SK-N-SH (cell line): ENCODE results near the gene ADIPOR2. TPM values are rescaled to one million over a fixed set of nuclear protein-coding genes. Genes with fewer than 3 reads are reported as not detected.

Experiments used
- CTCF ChIA-PET: fragments of 300-600, 350-600 bp; formaldehyde crosslinking; extraction: SDS; loops from one replicate; lab custom pipeline; 2021; lab: Yijun Ruan, JAX
- POLR2A ChIA-PET: fragments of 350-600 bp; sonication (Branson Sonifier 250); formaldehyde crosslinking; extraction: SDS; loops from one replicate; lab custom pipeline; 2020; ENCODE audit warnings: antibody characterized with exemption, inconsistent platforms; lab: Yijun Ruan, JAX
- DNase-seq: peaks from one replicate; pipeline ENCODE4 v3.0.0; 2012
- H2AFZ ChIP-seq: fragments of 200-600 bp; sonication (generic); 2 replicates; pipeline ENCODE4 v1.8.1; 2016; ENCODE audit warnings: antibody characterized with exemption, mild to moderate bottlenecking, low read depth
- H3F3A ChIP-seq: fragments of 200-600 bp; sonication (generic); replicated peaks from 2 replicates; pipeline ENCODE3; 2016; ENCODE audit warnings: antibody characterized with exemption, mild to moderate bottlenecking; ENCODE audit not compliant: insufficient read depth
- H3K27ac ChIP-seq, 2 experiments: fragments of 200-500 bp in 1 of 2; fragments of 200-600 bp in 1 of 2; sonication (Bioruptor generic) in 1 of 2; sonication (generic), shearing (Covaris generic) in 1 of 2; 2 replicates each; pipeline versions ENCODE4 v1.5.1 to v1.6.1; 2014 to 2016; ENCODE audit warnings: low read depth in 2 of 2, inconsistent platforms in 1 of 2, low read length in 1 of 2, mild to moderate bottlenecking in 1 of 2, mixed read lengths in 1 of 2
- H3K27me3 ChIP-seq: fragments of 200-600 bp; sonication (generic), shearing (Covaris generic); 2 replicates; pipeline ENCODE4 v1.6.1; 2016; ENCODE audit warnings: mixed run types; ENCODE audit not compliant: insufficient read depth
- H3K36me3 ChIP-seq, 2 experiments: fragments of 200-500 bp in 1 of 2; fragments of 200-600 bp in 1 of 2; sonication (Bioruptor generic) in 1 of 2; sonication (generic) in 1 of 2; replicated peaks in 1 of 2; 2 replicates each; pipeline versions ENCODE3 to v1.5.1; 2014 to 2016; ENCODE audit warnings: low read length in 1 of 2, mild to moderate bottlenecking in 1 of 2; ENCODE audit not compliant: insufficient read depth in 2 of 2, control insufficient read depth in 1 of 2
- H3K4me1 ChIP-seq, 2 experiments: fragments of 200-500 bp in 1 of 2; fragments of 200-600 bp in 1 of 2; sonication (Bioruptor generic) in 1 of 2; sonication (generic), shearing (Covaris generic) in 1 of 2; 2 replicates each; pipeline versions ENCODE4 v1.5.1 to v1.6.1; 2014 to 2016; ENCODE audit warnings: low read depth in 1 of 2, low read length in 1 of 2, mixed run types in 1 of 2; ENCODE audit not compliant: insufficient read depth in 2 of 2, control insufficient read depth in 1 of 2
- H3K4me2 ChIP-seq: fragments of 200-600 bp; sonication (generic), shearing (Covaris generic); 2 replicates; pipeline ENCODE4 v1.6.1; 2017; ENCODE audit warnings: mixed run types
- H3K4me3 ChIP-seq, 2 experiments: fragments of 200-500 bp in 1 of 2; fragments of 200-600 bp in 1 of 2; sonication (Bioruptor generic) in 1 of 2; sonication (generic), shearing (Covaris generic) in 1 of 2; 2 replicates each; pipeline versions ENCODE4 v1.5.1 to v1.8.1; 2014 to 2016; ENCODE audit warnings: low read depth in 2 of 2, inconsistent platforms in 1 of 2, low read length in 1 of 2, mild to moderate bottlenecking in 1 of 2, mixed read lengths in 1 of 2, moderate library complexity in 1 of 2
- H3K79me2 ChIP-seq: fragments of 200-600 bp; sonication (generic); 2 replicates; pipeline ENCODE4 v1.8.1; 2017; ENCODE audit warnings: mild to moderate bottlenecking; ENCODE audit not compliant: insufficient read depth
- H3K9ac ChIP-seq: fragments of 200-600 bp; sonication (generic); 2 replicates; pipeline ENCODE4 v1.6.1; 2017; ENCODE audit warnings: mixed run types
- H3K9me2 ChIP-seq: fragments of 200-600 bp; sonication (generic); 2 replicates; pipeline ENCODE4 v1.6.1; 2017; ENCODE audit warnings: mixed run types
- H3K9me3 ChIP-seq: fragments of 200-600 bp; sonication (generic); 2 replicates; pipeline ENCODE4 v1.6.1; 2017; ENCODE audit warnings: mixed run types, mild to moderate bottlenecking, moderate library complexity
- H4K20me1 ChIP-seq: fragments of 200-600 bp; sonication (generic); 2 replicates; pipeline ENCODE4 v1.6.1; 2017; ENCODE audit warnings: mild to moderate bottlenecking, mixed run types; ENCODE audit not compliant: insufficient read depth
- MAX ChIP-seq: IDR thresholded peaks from 2 replicates; pipeline ENCODE4 v1.4.0; 2012; ENCODE audit warnings: low read depth
- MXI1 ChIP-seq: IDR thresholded peaks from 2 replicates; pipeline ENCODE4 v1.6.1; 2012; ENCODE audit warnings: mild to moderate bottlenecking, low read depth, low read length, improper control_type of control experiment
- NFIC ChIP-seq: IDR thresholded peaks from 2 replicates; pipeline ENCODE4 v1.4.0; 2012; ENCODE audit warnings: borderline replicate concordance
- POLR2AphosphoS5 ChIP-seq: IDR thresholded peaks from 2 replicates; pipeline ENCODE4 v1.6.1; 2012; ENCODE audit warnings: low read depth, low read length
- USF2 ChIP-seq: fragments of 150-350 bp; IDR thresholded peaks from 2 replicates; pipeline ENCODE4 v1.6.1; 2017; ENCODE audit warnings: antibody characterized with exemption, low read length, low read depth, borderline replicate concordance
- YY1 ChIP-seq: IDR thresholded peaks from 2 replicates; pipeline ENCODE4 v1.4.0; 2012; ENCODE audit warnings: low read depth, mild to moderate bottlenecking
- WGBS: methylation state at CpG from one replicate; pipeline ENCODE4 v1.1.6; 2017; ENCODE audit warnings: low lambda C conversion rate; 5-methylcytosine and 5-hydroxymethylcytosine counted together
- polyA plus RNA-seq, 3 experiments: library from polyadenylated mRNA; depleted of rRNA; stranded (reverse); fragments of >200 nt; gene quantifications; 2 replicates each; pipeline ENCODE4 v1.2.3, GENCODE V29; 2012
- TF ChIP-seq, protein P1 (sequence below): IDR thresholded peaks from 2 replicates; pipeline ENCODE4; 2012

Gene ADIPOR2
- polyA plus RNA-seq, 1 of the 3 experiments (the other 2 are of a cell fraction) = 17.1 TPM

DNA sequence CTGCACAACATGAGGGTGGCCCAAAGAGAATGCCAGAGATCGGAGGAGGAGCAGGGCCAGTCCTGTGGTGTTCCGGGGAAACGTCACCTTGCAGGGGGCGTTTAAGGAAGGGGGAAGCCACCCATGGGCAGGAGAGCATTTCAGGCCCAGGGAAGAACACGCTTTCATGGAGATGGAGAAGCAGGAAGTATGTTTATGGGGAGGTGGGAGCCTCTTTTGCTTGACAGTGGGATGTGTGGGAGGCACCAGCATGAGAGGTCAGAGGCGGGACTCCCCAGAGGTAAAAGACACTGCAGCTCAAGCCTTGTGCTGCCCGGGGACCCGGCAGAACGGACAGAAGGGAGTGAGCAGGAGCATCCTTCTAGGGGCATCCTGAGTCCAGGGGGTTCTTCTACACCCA, 128.2 kb downstream of the ADIPOR2 start:
- H3K27me3 ChIP-seq = peaks cover 26% of the 10 kb centered on the region; the same call in 1 of the 2 replicates
- no peak overlapping the region for H3K4me2 ChIP-seq
- no peak overlapping the region for H3K4me3 ChIP-seq
- TF ChIP-seq, protein P1, sequence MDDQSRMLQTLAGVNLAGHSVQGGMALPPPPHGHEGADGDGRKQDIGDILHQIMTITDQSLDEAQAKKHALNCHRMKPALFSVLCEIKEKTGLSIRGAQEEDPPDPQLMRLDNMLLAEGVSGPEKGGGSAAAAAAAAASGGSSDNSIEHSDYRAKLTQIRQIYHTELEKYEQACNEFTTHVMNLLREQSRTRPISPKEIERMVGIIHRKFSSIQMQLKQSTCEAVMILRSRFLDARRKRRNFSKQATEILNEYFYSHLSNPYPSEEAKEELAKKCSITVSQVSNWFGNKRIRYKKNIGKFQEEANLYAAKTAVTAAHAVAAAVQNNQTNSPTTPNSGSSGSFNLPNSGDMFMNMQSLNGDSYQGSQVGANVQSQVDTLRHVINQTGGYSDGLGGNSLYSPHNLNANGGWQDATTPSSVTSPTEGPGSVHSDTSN = no peak
- no peak for TF ChIP-seq NFIC
- no peaks in the 10 kb centered on the region for H3K9me3 ChIP-seq
- ChIA-PET POLR2A (no interaction called here), CTCF (interaction anchor here (0.6 to 3.4 kb wide), 3 partner anchors 10 to 121 kb away, joined by 3 to 18 read pairs (median 3); no protein-coding TSS in a partner anchor)
- 58% methylated on average over 9 of the region's 9 CpGs for WGBS
- H3K79me2 ChIP-seq = no peaks in the 10 kb centered on the region
- no peak overlapping the region for H2AFZ ChIP-seq
- H3K4me1 ChIP-seq = peaks cover 0 to 56% of the 10 kb centered on the region in 2 experiments; a peak in 1 of 4 replicates
- H3K9me2 ChIP-seq = no peaks in the 10 kb centered on the region
- H3F3A ChIP-seq = no peaks in the 10 kb centered on the region
- H3K9ac ChIP-seq = no peak overlapping the region
- H3K36me3 ChIP-seq = no peaks in the 10 kb centered on the region
- DNase-seq = no peak
- H4K20me1 ChIP-seq = no peaks in the 10 kb centered on the region
- H3K27ac ChIP-seq = no peak overlapping the region

DNA sequence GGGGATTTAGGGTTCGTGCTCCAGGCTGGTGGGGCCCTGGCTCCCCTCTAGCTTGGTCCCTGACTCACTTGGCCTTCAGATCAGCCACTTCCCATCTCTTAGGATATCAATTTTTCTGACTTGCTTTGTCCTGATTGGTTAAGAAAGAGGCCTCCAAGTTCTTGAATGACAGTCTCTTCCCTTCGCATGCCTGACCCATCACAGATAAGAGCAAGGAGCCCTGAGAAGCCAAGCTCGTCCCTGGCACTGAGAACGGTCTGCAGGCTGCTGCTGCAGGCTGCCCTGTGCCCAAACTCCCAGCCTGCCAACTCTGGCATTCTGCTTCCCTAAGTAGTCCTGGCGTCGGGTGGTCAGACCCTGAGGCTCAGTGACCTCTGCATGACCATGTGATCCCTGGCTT, 128.7 kb downstream of the ADIPOR2 start:
- no peak overlapping the region for H3K9ac ChIP-seq
- no peak overlapping the region for H3K4me3 ChIP-seq
- DNase-seq = no peak
- no peaks in the 10 kb centered on the region for H4K20me1 ChIP-seq
- no peaks in the 10 kb centered on the region for H3K9me3 ChIP-seq
- no peak overlapping the region for H3K27ac ChIP-seq
- peaks cover 25% of the 10 kb centered on the region; the same call in 1 of the 2 replicates for H3K27me3 ChIP-seq
- no peaks in the 10 kb centered on the region for H3F3A ChIP-seq
- POLR2A ChIA-PET = no interaction called here
- H3K36me3 ChIP-seq = no peaks in the 10 kb centered on the region
- peaks cover 0 to 56% of the 10 kb centered on the region in 2 experiments; a peak in 1 of 4 replicates for H3K4me1 ChIP-seq
- WGBS = 47% methylated on average over 6 of the region's 6 CpGs
- no peaks in the 10 kb centered on the region for H3K9me2 ChIP-seq
- H3K4me2 ChIP-seq = no peak overlapping the region
- no peaks in the 10 kb centered on the region for H3K79me2 ChIP-seq
- no peak overlapping the region for H2AFZ ChIP-seq
- TF ChIP-seq POLR2AphosphoS5 = no peak
- TF ChIP-seq, all 33 proteins: peak for 0
- CTCF ChIA-PET = interaction anchor here (0.6 to 3.4 kb wide), 7 partner anchors 9 to 120 kb away, joined by 3 to 18 read pairs (median 4); no protein-coding TSS in a partner anchor

DNA sequence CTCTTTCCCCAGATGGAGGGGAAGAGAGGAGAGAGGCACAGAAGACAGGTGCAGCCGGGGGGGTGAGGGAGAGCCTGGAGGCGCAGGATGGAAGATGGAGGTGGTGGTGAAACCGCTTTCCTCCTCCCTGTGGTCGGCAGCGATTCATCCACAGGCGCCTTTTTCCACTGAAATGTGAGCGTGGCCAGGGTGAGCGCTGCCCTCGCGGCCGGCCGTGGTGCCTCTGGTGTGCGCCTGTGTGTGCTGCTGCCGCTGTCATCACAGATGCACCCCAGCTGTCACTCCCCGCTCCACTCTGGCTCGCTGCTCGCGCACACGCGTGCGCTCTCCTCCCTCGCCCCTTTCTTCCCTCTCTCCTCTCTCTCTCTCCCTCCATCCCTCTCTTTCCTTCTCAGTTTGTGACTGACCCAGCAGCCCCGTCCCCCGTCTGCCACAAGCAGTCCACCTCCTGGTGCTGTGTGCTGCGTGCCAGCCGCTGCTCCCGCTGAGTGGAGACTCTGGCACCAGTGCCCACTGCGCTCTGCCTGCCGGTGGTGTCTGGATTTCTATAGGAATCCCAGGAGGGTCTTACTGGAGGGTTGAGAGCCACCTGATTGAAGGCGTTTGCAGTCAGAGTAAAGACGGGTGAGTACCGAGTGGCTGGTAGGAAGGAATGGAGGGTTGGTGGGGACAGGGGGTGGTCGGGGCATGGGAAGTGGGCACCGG, 129.5 kb downstream of the ADIPOR2 start, which contains the start of gene LRTM2:
Gene LRTM2 (plus strand): TSS at position 375 of the 705 bp plus-strand sequence. CDS start 7,584 bp downstream, outside the sequence.
- H3K27ac ChIP-seq = no peak within 1 kb of the TSS
- no peak within 1 kb of the TSS for H3K4me3 ChIP-seq
- H3K4me1 ChIP-seq = peaks cover 0 to 56% of the 10 kb centered on the region in 2 experiments; a peak in 1 of 4 replicates
- no peaks in the 10 kb centered on the region for H4K20me1 ChIP-seq
- H3K27me3 ChIP-seq = peaks cover 25% of the 10 kb centered on the region; the same call in 1 of the 2 replicates
- no peak within 1 kb of the TSS for H3K4me2 ChIP-seq
- no peaks in the 10 kb centered on the region for H3F3A ChIP-seq
- H3K9me3 ChIP-seq = no peaks in the 10 kb centered on the region
- TF ChIP-seq YY1 (no peak), USF2 (no peak), MXI1 (peak; percentile 73; the same call in 1 of the 2 replicates), MAX (no peak)
- TF ChIP-seq, all 33 proteins: peak for 1
- H2AFZ ChIP-seq = no peak within 1 kb of the TSS
- DNase-seq = peak; percentile 72
- no peaks in the 10 kb centered on the region for H3K79me2 ChIP-seq
- no peaks in the 10 kb centered on the region for H3K9me2 ChIP-seq
- no peak within 1 kb of the TSS for H3K9ac ChIP-seq
- WGBS = 19% methylated on average over 26 of the region's 34 CpGs
- no peaks in the 10 kb centered on the region for H3K36me3 ChIP-seq
- ChIA-PET CTCF (interaction anchor here (0.9 to 3.4 kb wide), 6 partner anchors 8 to 119 kb away, joined by 3 to 18 read pairs (median 4); no protein-coding TSS in a partner anchor), POLR2A (no interaction called here)
